ENCODE results near the gene TBRG4.

TBRG4 gene

DNA sequence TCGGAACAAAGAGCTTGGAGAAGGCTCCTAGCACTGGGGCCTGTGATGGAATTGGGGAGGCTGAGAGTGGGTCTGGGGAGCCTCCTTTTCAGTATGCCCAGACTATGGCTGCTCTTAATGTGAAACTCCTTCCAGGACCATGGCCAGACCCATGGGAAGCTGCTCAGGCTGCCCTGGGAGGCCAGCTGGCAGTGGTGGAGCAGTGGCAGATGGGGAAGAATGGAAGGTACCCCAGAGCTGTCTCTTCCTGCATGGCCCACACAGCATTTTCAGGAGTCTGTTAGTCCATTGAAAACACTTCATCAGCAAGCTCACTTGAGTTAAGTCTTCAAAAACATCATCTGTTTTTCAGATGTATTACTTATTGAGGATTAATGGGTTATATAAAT is 41.2 kb downstream of the TBRG4 start (continued):
- TF ChIP-seq, protein P1, sequence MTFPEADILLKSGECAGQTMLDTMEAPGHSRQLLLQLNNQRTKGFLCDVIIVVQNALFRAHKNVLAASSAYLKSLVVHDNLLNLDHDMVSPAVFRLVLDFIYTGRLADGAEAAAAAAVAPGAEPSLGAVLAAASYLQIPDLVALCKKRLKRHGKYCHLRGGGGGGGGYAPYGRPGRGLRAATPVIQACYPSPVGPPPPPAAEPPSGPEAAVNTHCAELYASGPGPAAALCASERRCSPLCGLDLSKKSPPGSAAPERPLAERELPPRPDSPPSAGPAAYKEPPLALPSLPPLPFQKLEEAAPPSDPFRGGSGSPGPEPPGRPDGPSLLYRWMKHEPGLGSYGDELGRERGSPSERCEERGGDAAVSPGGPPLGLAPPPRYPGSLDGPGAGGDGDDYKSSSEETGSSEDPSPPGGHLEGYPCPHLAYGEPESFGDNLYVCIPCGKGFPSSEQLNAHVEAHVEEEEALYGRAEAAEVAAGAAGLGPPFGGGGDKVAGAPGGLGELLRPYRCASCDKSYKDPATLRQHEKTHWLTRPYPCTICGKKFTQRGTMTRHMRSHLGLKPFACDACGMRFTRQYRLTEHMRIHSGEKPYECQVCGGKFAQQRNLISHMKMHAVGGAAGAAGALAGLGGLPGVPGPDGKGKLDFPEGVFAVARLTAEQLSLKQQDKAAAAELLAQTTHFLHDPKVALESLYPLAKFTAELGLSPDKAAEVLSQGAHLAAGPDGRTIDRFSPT (tag by site-specific recombination; IDR thresholded peaks at IDR 0.05), result no peak
- TF ChIP-seq TCF7L2 (IDR thresholded peaks at IDR 0.05; ENCODE audit: borderline replicate concordance, low read depth, low read length) (no peak), ZNF211 (tag by site-specific recombination; IDR thresholded peaks at IDR 0.05; ENCODE audit: low read depth) (no peak)

DNA sequence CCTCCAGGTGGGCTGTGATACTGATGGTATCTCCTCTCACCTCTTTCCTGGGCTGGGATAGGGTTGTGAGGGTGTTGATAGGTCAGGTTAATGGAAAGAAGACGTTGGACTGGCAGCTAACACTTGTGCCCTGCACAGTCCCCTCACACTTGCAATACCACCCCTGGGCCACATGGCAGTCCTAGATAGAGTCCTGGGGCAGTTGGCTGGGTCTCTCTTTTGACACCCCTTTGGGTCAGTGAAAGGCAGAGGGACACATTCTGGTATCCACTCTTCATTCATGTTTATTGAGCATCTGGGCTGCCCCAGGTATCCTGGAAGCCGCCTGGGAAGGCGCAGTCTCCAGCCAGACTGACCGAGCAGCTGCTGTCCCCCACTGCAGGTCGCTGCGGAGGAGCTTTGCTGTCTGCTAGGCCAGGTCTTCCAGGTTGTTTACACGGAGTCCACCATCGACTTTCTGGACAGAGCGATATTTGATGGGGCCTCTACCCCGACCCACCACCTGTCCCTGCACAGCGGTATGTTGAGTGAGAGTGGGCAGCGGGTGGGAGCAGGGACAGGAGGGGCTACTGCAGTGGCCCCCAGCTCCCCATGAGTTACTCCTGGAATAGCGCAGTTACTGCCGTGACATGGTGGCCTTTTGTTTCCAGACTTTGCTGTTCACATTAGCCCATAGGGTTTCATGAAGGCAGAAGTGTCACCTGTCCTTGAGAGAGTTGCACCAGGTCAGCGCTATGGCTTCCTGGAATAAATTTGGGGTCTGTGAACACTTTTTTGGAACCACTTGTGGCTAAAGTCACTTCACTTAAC is 41.8 kb downstream of the TBRG4 start:
- no peaks in the 10 kb centered on the region for H3K9me3 ChIP-seq (ENCODE audit: control insufficient read depth, insufficient read depth, low read depth, low read length)
- peaks cover 0 to 42% of the 10 kb centered on the region in 2 experiments; a peak in 2 of 3 replicates for H3K36me3 ChIP-seq (ENCODE audit: control insufficient read depth in 2 of 2, insufficient read depth in 1 of 2, low read length in 2 of 2)
- no peak overlapping the region for H3K4me3 ChIP-seq (ENCODE audit: low read depth, low read length)
- TF ChIP-seq ZNF354C (tag by site-specific recombination; IDR thresholded peaks at IDR 0.05; ENCODE audit: borderline replicate concordance, low read depth) (no peak), ZNF302 (tag by site-specific recombination; IDR thresholded peaks at IDR 0.05; ENCODE audit: low read depth) (no peak), BCL11A (tag by site-specific recombination; IDR thresholded peaks at IDR 0.05; ENCODE audit: low read depth) (no peak), ZFP41 (tag by site-specific recombination; IDR thresholded peaks at IDR 0.05; ENCODE audit: borderline replicate concordance) (no peak), TRIM28 (IDR thresholded peaks at IDR 0.05; ENCODE audit: borderline replicate concordance, low read length) (no peak), ZFP3 (tag by site-specific recombination; IDR thresholded peaks at IDR 0.05; ENCODE audit: low read depth) (no peak), ZNF510 (tag by site-specific recombination; IDR thresholded peaks at IDR 0.05; ENCODE audit: insufficient replicate concordance) (no peak), ZNF830 (tag by site-specific recombination; IDR thresholded peaks at IDR 0.05; ENCODE audit: low read depth) (no peak)
- TF ChIP-seq, protein P1 (tag by site-specific recombination; IDR thresholded peaks at IDR 0.05), result no peak
- TF ChIP-seq, protein P2, sequence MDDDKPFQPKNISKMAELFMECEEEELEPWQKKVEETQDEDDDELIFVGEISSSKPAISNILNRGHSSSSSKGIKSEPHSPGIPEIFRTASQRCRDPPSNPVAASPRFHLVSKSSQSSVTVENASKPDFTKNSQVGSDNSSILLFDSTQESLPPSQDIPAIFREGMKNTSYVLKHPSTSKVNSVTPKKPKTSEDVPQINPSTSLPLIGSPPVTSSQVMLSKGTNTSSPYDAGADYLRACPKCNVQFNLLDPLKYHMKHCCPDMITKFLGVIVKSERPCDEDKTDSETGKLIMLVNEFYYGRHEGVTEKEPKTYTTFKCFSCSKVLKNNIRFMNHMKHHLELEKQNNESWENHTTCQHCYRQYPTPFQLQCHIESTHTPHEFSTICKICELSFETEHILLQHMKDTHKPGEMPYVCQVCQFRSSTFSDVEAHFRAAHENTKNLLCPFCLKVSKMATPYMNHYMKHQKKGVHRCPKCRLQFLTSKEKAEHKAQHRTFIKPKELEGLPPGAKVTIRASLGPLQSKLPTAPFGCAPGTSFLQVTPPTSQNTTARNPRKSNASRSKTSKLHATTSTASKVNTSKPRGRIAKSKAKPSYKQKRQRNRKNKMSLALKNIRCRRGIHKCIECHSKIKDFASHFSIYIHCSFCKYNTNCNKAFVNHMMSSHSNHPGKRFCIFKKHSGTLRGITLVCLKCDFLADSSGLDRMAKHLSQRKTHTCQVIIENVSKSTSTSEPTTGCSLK (tag by site-specific recombination; IDR thresholded peaks at IDR 0.05), result no peak
- TF ChIP-seq, protein P3, sequence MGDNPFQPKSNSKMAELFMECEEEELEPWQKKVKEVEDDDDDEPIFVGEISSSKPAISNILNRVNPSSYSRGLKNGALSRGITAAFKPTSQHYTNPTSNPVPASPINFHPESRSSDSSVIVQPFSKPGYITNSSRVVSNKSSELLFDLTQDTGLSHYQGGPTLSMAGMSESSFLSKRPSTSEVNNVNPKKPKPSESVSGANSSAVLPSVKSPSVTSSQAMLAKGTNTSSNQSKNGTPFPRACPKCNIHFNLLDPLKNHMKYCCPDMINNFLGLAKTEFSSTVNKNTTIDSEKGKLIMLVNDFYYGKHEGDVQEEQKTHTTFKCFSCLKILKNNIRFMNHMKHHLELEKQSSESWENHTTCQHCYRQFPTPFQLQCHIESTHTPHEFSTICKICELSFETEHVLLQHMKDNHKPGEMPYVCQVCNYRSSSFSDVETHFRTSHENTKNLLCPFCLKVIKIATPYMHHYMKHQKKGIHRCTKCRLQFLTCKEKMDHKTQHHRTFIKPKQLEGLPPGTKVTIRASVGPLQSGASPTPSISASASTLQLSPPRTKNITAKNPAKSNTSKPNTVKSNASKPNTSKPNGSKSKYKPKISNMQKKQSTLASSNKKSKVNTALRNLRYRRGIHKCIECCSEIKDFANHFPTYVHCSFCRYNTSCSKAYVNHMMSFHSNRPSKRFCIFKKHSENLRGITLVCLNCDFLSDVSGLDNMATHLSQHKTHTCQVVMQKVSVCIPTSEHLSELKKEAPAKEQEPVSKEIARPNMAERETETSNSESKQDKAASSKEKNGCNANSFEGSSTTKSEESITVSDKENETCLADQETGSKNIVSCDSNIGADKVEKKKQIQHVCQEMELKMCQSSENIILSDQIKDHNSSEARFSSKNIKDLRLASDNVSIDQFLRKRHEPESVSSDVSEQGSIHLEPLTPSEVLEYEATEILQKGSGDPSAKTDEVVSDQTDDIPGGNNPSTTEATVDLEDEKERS (tag by site-specific recombination; IDR thresholded peaks at IDR 0.05), result no peak
- no peak overlapping the region for H3K27ac ChIP-seq (ENCODE audit: extremely low read depth, low read depth, low read length)
- H3K4me1 ChIP-seq (ENCODE audit: control insufficient read depth, insufficient read depth, low read length), result no peaks in the 10 kb centered on the region
- CTCF ChIA-PET, result interaction anchor here (0.6 to 1.1 kb wide), 3 partner anchors 16 to 64 kb away, joined by 3 read pairs; partner anchors contain the start of gene NACAD
- POLR2A ChIA-PET, result no interaction called here

All from HEK293 (cell line).